Stomach (tissue), 9 donors: ENCODE data around the gene CARD11. TPM values are rescaled to one million over a fixed set of nuclear protein-coding genes. Genes with fewer than 3 reads are reported as not detected.
A peak's percentile ranks its signal among the peaks of the same experiment; 100 is the strongest.

Experiments
- DNase-seq, 2 donors: peaks; one replicate each; pipeline versions ENCODE4 v3.0.0 to v3.0.0-alpha.2; 2013 to 2019
- H3K27ac ChIP-seq, 5 donors: fragments of 200-600 bp in 4 of 5; sonication (generic) in 4 of 5; one replicate each; pipeline ENCODE4 v1.5.1; 2013 to 2019; ENCODE audit warnings: mild to moderate bottlenecking in 1 of 5, moderate library complexity in 1 of 5
- H3K27me3 ChIP-seq, 3 donors: fragments of 200-600 bp; sonication (generic); one replicate each; pipeline ENCODE4 v1.5.1; 2017 to 2019; ENCODE audit warnings: mixed run types in 1 of 3
- H3K36me3 ChIP-seq, 4 donors: fragments of 200-600 bp; sonication (generic); 1 replicate in 3 of 4; 2 replicates in 1 of 4; pipeline ENCODE4 v1.5.1; 2016 to 2019
- H3K4me1 ChIP-seq, 4 donors: fragments of 200-600 bp; sonication (generic); one replicate each; pipeline ENCODE4 v1.5.1; 2016 to 2019
- H3K4me3 ChIP-seq, 4 donors: fragments of 200-600 bp; sonication (generic) in 3 of 4; one replicate each; pipeline ENCODE4 v1.5.1; 2016 to 2019; ENCODE audit warnings: mild to moderate bottlenecking in 1 of 4
- H3K9me3 ChIP-seq, 4 donors: fragments of 200-600 bp; sonication (generic); one replicate each; pipeline ENCODE4 v1.5.1; 2016 to 2019
- CTCF ChIP-seq, 7 experiments: fragments of 450-650 bp in 4 of 7; fragments of 200-600 bp in 3 of 7; sonication (generic) in 3 of 7; IDR thresholded peaks; one replicate each; pipeline ENCODE4 v1.5.1; 2016 to 2019; ENCODE audit warnings: antibody characterized with exemption in 7 of 7, control low read depth in 2 of 7, mild to moderate bottlenecking in 1 of 7
- EP300 ChIP-seq: sonication (generic); formaldehyde crosslinking; IDR thresholded peaks from one replicate; pipeline ENCODE4 v1.6.1; 2017; ENCODE audit warnings: antibody characterized with exemption
- POLR2A ChIP-seq, 4 donors: fragments of 450-650 bp; IDR thresholded peaks; one replicate each; pipeline ENCODE4 v1.6.1; 2016; ENCODE audit warnings: antibody characterized with exemption in 4 of 4, control low read depth in 2 of 4, mild to moderate bottlenecking in 1 of 4, moderate library complexity in 1 of 4
- POLR2AphosphoS5 ChIP-seq, 3 donors: sonication (generic); formaldehyde crosslinking; IDR thresholded peaks; one replicate each; pipeline ENCODE4 v1.6.1; 2016; ENCODE audit warnings: antibody characterized with exemption in 3 of 3
- WGBS, 5 donors: extraction: QIAGEN DNeasy Blood & Tissue Kit in 3 of 5; methylation state at CpG; one replicate each; pipeline versions ENCODE4 v1.1.5 to v1.1.7; 2013 to 2018; 5-methylcytosine and 5-hydroxymethylcytosine counted together
- intact Hi-C: fragments of 100-400 bp; cut with DNase I; formaldehyde crosslinking; loops from one replicate; pipeline ENCODE4 v1.15.1; 2023; ENCODE audit warnings: low total_unique reads
- polyA plus RNA-seq, 3 donors: library from polyadenylated mRNA; stranded (reverse); fragments of 200-250 nt; gene quantifications; one replicate each; pipeline ENCODE4 v1.2.3, GENCODE V29; 2013
- total RNA-seq, 5 donors: library from RNA; depleted of rRNA; stranded (reverse); fragments of >200 nt; gene quantifications; one replicate each; pipeline versions ENCODE4 v1.1.0 to v1.2.3, GENCODE V29; 2014 to 2016
- donor health status: healthy with polysubstance abuse.
- donor health status: Bipolar disorder and iron deficiency.
- donor health status: healthy.

CARD11 gene
- total and polyA plus RNA-seq, 8 donors: 0.45 to 9.7 (median 1.8) TPM; not detected in 1

- Histone ChIP-seq H3K4me1 (no peaks in the 10 kb centered on the region), H3K9me3 (no peaks in the 10 kb centered on the region), H3K4me3 (no peak overlapping the region), H3K36me3 (peaks cover 0 to 5% (median 0%) of the 10 kb centered on the region in 4 donors), H3K27ac (no peak overlapping the region), H3K27me3 (peaks cover 0 to 52% (median 0%) of the 10 kb centered on the region in 3 donors)
- no peak for DNase-seq
- intact Hi-C loops: no loop called here
- WGBS, 5 donors: 66 to 84% (median 72%) methylated on average over 6 to 7 of the region's 7 CpGs
- TF ChIP-seq EP300 (no peak), POLR2A (IDR thresholded peaks at IDR 0.05) (no peak), POLR2AphosphoS5 (IDR thresholded peaks at IDR 0.05) (no peak), CTCF (IDR thresholded peaks at IDR 0.05) (no peak)
Observed at GRCh38 chr7:2927592-2927991, 116.1 kb downstream of the CARD11 start.

- Histone ChIP-seq H3K27me3 (peaks cover 0 to 55% (median 3%) of the 10 kb centered on the region in 3 donors), H3K36me3 (peaks cover 0 to 4% (median under 1%) of the 10 kb centered on the region in 4 donors), H3K9me3 (no peaks in the 10 kb centered on the region), H3K27ac (no peak overlapping the region), H3K4me1 (no peaks in the 10 kb centered on the region), H3K4me3 (no peak overlapping the region)
- intact Hi-C loops: no loop called here
- no peak for DNase-seq
- TF ChIP-seq POLR2AphosphoS5 (IDR thresholded peaks at IDR 0.05): no peak
- no peak for TF ChIP-seq POLR2A (IDR thresholded peaks at IDR 0.05)
- no peak for TF ChIP-seq EP300
- 87 to 94% (median 90%) methylated on average over 7 to 8 of the region's 8 CpGs for WGBS, 5 donors
Observed at GRCh38 chr7:2926896-2927405, 116.7 kb downstream of the CARD11 start.

GRCh38 chr7:2926120-2926895 lies 117.4 kb downstream of the CARD11 start:
- no peak overlapping the region for H3K4me3 ChIP-seq
- H3K27me3 ChIP-seq: peaks cover 0 to 49% (median 3%) of the 10 kb centered on the region in 3 donors
- H3K9me3 ChIP-seq: no peaks in the 10 kb centered on the region
- DNase-seq: no peak
- TF ChIP-seq POLR2A (IDR thresholded peaks at IDR 0.05) (no peak), POLR2AphosphoS5 (IDR thresholded peaks at IDR 0.05) (no peak), CTCF (IDR thresholded peaks at IDR 0.05) (no peak), EP300 (no peak)
- no peak overlapping the region for H3K27ac ChIP-seq
- WGBS, 5 donors: 89 to 93% (median 92%) methylated on average over 18 of the region's 18 CpGs
- no peaks in the 10 kb centered on the region for H3K4me1 ChIP-seq
- intact Hi-C loops: no loop called here
- H3K36me3 ChIP-seq: peaks cover 0 to 4% (median 0%) of the 10 kb centered on the region in 4 donors

GRCh38 chr7:2924866-2925840 lies 118.5 kb downstream of the CARD11 start:
- H3K36me3 ChIP-seq: peaks cover 0 to 4% (median 0%) of the 10 kb centered on the region in 4 donors
- H3K4me1 ChIP-seq: no peaks in the 10 kb centered on the region
- DNase-seq: peak in 1 of 2 donors; percentile 50
- no peak overlapping the region for H3K27ac ChIP-seq
- WGBS, 5 donors: 72 to 82% (median 76%) methylated on average over 22 of the region's 22 CpGs
- H3K27me3 ChIP-seq: peaks cover 0 to 37% (median 3%) of the 10 kb centered on the region in 3 donors
- no peak overlapping the region for H3K4me3 ChIP-seq
- intact Hi-C loops: no loop called here
- H3K9me3 ChIP-seq: no peaks in the 10 kb centered on the region
- TF ChIP-seq CTCF (IDR thresholded peaks at IDR 0.05) (no peak), EP300 (no peak), POLR2AphosphoS5 (IDR thresholded peaks at IDR 0.05) (no peak), POLR2A (IDR thresholded peaks at IDR 0.05) (no peak)
